Skeletal muscle satellite cell (primary cell): ENCODE results near the gene DPYD. TPM values are rescaled to one million over a fixed set of nuclear protein-coding genes. Genes with fewer than 3 reads are reported as not detected.
A peak's percentile ranks its signal among the peaks of the same experiment; 100 is the strongest.

Experiments
- H3K27me3 ChIP-seq: 2 replicates; pipeline ENCODE4 v1.7.0; 2013; ENCODE audit warnings: low read length; ENCODE audit not compliant: control insufficient read depth, insufficient read depth
- H3K36me3 ChIP-seq: 2 replicates; pipeline ENCODE4 v1.7.0; 2013; ENCODE audit warnings: mild to moderate bottlenecking, control low read depth, low read length; ENCODE audit not compliant: insufficient read depth
- H3K4me1 ChIP-seq: 2 replicates; pipeline ENCODE4 v1.7.0; 2013; ENCODE audit warnings: low read length; ENCODE audit not compliant: control insufficient read depth, insufficient read depth
- H3K4me2 ChIP-seq: 2 replicates; pipeline ENCODE4 v1.7.0; 2013; ENCODE audit warnings: mild to moderate bottlenecking, low read length
- H3K4me3 ChIP-seq: 2 replicates; pipeline ENCODE4 v1.7.0; 2013; ENCODE audit warnings: low read length
- H3K9ac ChIP-seq: 2 replicates; pipeline ENCODE4 v1.7.0; 2013; ENCODE audit warnings: mild to moderate bottlenecking, low read depth, low read length, moderate library complexity
- H3K9me3 ChIP-seq: replicated peaks from 2 replicates; pipeline ENCODE4 v1.7.0; 2013; ENCODE audit warnings: mild to moderate bottlenecking, control low read depth, low read length
- total RNA-seq: library from RNA; depleted of rRNA; stranded (reverse); fragments of >200 nt; gene quantifications from 2 replicates; pipeline ENCODE4 v1.2.3, GENCODE V29; 2012; rRNA removed

Gene DPYD
- 41.7 and 78.8 TPM in 2 replicates for total RNA-seq

DNA sequence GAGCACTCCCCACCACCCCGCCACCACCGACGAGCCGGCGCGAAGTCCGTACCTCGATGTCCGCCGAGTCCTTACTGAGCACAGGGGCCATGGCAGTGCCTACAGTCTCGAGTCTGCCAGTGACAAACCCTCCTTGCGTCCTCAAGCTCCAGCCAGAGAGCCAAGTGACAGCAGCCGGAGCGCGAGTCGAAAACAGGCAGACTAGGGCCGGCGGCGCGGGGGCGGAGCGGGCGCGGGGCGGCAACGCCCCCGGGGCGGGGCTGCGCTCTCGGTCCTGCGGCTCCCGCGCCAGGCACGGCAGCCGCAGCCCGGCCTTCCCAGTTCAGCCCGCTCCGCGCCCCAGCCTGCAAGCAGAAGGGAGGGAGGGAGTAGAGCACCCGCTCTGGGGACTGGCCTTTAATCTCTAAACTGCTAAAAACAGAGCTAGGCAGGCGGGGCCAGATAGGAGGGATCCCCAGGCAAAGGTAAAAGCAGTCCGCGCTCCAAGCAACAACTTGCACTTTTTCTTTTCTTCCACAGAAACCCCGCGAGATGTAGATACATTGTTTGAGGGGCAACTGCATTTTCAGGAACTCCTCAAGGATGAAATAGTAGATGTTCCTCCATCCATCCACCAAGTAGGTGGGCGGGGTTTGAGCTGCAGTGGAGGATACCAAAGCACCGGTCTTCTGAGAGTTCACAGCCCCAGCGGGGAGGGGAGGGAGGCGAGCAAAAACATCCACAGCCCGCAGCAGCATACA lies at the start of gene DPYD:
DPYD (minus strand) TSS at position 203 of the 740 bp plus-strand sequence; CDS start at position 91, 112 bp downstream.
- no peaks in the 10 kb centered on the region for H3K36me3 ChIP-seq
- peak within 1 kb of the TSS; percentile 98 for H3K4me3 ChIP-seq
- peak within 1 kb of the TSS; percentile 91 for H3K4me2 ChIP-seq
- H3K9ac ChIP-seq: peak within 1 kb of the TSS; percentile 91
- peaks cover 21% of the 10 kb centered on the region for H3K4me1 ChIP-seq
- H3K27me3 ChIP-seq: no peaks in the 10 kb centered on the region
- H3K9me3 ChIP-seq: no peaks in the 10 kb centered on the region

GRCh38 chr1:97960470-97960869 lies 39.6 kb upstream of the DPYD start:
- H3K27me3 ChIP-seq: no peaks in the 10 kb centered on the region
- H3K4me1 ChIP-seq: no peaks in the 10 kb centered on the region
- H3K9me3 ChIP-seq: no peaks in the 10 kb centered on the region
- H3K4me3 ChIP-seq: no peak overlapping the region
- H3K4me2 ChIP-seq: no peak overlapping the region
- H3K36me3 ChIP-seq: no peaks in the 10 kb centered on the region
- no peak overlapping the region for H3K9ac ChIP-seq

GRCh38 chr1:97947695-97948094 lies 26.9 kb upstream of the DPYD start:
- peaks cover 15% of the 10 kb centered on the region for H3K4me1 ChIP-seq
- no peak overlapping the region for H3K4me3 ChIP-seq
- no peak overlapping the region for H3K4me2 ChIP-seq
- H3K9me3 ChIP-seq: no peaks in the 10 kb centered on the region
- no peaks in the 10 kb centered on the region for H3K36me3 ChIP-seq
- H3K27me3 ChIP-seq: no peaks in the 10 kb centered on the region
- no peak overlapping the region for H3K9ac ChIP-seq

DNA sequence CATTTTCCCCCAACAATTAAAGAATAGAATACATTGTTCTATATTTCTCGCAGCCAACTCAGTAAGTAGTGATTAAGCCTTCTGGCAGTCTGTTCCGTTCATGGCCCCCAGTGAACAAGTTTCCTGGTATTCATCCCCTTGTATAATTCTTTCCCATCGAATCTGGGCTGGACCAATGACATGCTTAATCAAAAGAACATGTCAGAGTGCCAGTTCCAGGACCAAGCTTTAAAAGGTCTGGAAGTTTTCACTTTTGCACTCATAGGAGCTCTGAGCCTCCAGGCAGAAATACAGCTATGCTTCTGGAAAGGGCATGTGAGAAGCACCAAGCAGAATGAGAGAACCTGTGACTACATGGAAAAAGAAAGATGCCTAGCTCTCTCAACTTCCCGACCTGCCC lies 22.5 kb upstream of the DPYD start:
- Histone ChIP-seq H3K4me1 (peaks cover 21% of the 10 kb centered on the region), H3K4me3 (peak overlapping the region; percentile 31), H3K9ac (no peak overlapping the region), H3K4me2 (peak overlapping the region; percentile 66), H3K9me3 (no peaks in the 10 kb centered on the region), H3K36me3 (no peaks in the 10 kb centered on the region), H3K27me3 (no peaks in the 10 kb centered on the region)

GRCh38 chr1:97942161-97943123 lies 21.6 kb upstream of the DPYD start:
- peaks cover 28% of the 10 kb centered on the region for H3K4me1 ChIP-seq

DNA sequence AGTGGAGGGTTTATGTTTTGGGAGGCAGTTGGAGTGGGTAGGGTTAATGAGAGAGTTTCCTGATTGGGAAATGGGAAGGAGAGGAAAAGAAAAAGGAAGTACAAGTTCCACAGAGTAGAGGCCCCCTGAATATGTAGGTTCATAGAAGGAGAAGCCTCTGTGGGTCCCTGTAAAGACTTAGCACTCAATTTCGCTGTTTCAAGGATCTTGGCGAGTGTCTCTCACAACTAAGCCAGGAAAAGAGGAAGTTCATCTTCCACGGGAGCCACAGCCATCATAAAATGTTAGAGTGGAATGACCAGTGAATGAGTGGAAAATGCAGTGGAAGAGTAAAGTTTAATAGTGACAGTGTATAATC lies 17.4 kb upstream of the DPYD start:
- Histone ChIP-seq H3K9me3 (no peaks in the 10 kb centered on the region), H3K36me3 (no peaks in the 10 kb centered on the region), H3K4me3 (peak overlapping the region; percentile 10), H3K9ac (peak overlapping the region; percentile 34), H3K4me1 (peaks cover 22% of the 10 kb centered on the region), H3K27me3 (no peaks in the 10 kb centered on the region), H3K4me2 (peak overlapping the region; percentile 60)

More at GRCh38 chr1:97942161-97943123, 21.6 kb upstream of the DPYD start:
- Histone ChIP-seq H3K9me3 (no peaks in the 10 kb centered on the region), H3K9ac (no peak overlapping the region), H3K4me2 (no peak overlapping the region), H3K36me3 (no peaks in the 10 kb centered on the region), H3K4me3 (no peak overlapping the region), H3K27me3 (no peaks in the 10 kb centered on the region)

- H3K27me3 ChIP-seq: no peaks in the 10 kb centered on the region
- no peak overlapping the region for H3K9ac ChIP-seq
- no peak overlapping the region for H3K4me3 ChIP-seq
- H3K9me3 ChIP-seq: no peaks in the 10 kb centered on the region
- H3K36me3 ChIP-seq: no peaks in the 10 kb centered on the region
- H3K4me1 ChIP-seq: peaks cover 20% of the 10 kb centered on the region
- peak overlapping the region; percentile 39 for H3K4me2 ChIP-seq
These were observed 16.1 kb upstream of the DPYD start for GRCh38 chr1:97936976-97937375.

DNA sequence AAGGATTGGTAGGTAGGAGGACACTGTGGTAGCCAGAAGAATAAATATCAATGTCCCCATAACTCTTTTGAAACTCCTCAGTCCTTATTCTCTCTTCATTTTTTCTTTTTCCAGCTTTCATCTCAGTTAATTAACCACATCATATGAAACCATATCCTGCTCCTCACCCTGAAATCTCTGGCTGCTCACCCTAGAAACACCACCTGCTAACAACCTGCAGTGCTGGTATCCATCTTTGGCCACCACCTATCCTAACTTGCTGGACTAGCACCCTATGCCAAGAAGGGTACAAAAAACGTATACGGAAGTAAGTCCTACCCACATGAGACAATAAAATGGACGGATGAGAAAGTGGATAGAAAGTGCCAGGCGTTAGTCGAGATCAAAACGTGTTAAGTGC lies 13.7 kb upstream of the DPYD start:
- peaks cover 20% of the 10 kb centered on the region for H3K4me1 ChIP-seq
- no peaks in the 10 kb centered on the region for H3K9me3 ChIP-seq
- no peaks in the 10 kb centered on the region for H3K27me3 ChIP-seq
- no peak overlapping the region for H3K4me3 ChIP-seq
- no peaks in the 10 kb centered on the region for H3K36me3 ChIP-seq
- H3K9ac ChIP-seq: no peak overlapping the region
- no peak overlapping the region for H3K4me2 ChIP-seq

DNA sequence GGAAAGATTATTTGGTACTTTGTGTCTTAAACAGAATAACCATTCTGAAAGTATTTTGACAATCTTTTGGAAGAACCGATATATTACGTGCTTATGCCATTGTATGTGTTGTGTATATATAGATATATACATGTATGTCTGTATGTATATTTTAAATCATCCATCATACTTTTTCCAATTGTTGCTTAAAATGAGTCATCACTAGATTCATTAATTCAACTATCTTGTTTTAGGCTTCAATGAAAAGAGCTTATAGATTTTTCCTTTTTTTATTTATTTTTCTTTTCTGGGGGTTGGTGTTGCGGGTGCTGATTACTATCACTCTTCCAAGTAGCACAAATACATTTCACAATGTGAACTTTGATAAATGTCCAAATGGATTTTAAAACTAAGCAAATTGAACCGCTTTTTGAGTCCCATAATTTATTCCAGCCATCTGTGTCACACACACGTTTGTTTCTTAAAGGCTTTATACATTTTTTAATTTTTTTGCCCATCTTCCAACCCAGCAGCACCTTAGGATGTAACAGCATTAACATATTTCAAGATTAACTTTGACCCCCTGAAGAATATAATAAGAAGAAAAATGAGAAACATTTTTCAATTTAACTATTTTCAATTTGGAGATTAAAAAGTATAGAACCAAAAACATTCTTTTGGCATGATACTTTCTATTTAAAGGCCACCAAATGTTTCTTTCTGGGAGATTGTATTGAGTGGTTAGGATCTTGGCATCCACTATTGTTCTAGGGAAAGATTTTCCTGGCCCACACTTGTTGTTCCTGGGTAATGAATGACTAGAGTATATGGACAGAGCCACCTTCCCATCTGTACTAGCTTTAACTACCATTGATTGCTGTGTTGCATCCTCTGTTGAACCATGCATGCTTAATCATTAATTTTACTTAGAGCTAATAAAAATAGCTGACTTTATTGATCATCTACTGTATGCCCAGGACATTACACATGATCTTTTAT lies 9.3 kb upstream of the DPYD start:
- no peaks in the 10 kb centered on the region for H3K27me3 ChIP-seq
- no peak overlapping the region for H3K4me3 ChIP-seq
- H3K36me3 ChIP-seq: no peaks in the 10 kb centered on the region
- no peak overlapping the region for H3K4me2 ChIP-seq
- H3K9ac ChIP-seq: no peak overlapping the region
- H3K4me1 ChIP-seq: no peaks in the 10 kb centered on the region
- no peaks in the 10 kb centered on the region for H3K9me3 ChIP-seq

DNA sequence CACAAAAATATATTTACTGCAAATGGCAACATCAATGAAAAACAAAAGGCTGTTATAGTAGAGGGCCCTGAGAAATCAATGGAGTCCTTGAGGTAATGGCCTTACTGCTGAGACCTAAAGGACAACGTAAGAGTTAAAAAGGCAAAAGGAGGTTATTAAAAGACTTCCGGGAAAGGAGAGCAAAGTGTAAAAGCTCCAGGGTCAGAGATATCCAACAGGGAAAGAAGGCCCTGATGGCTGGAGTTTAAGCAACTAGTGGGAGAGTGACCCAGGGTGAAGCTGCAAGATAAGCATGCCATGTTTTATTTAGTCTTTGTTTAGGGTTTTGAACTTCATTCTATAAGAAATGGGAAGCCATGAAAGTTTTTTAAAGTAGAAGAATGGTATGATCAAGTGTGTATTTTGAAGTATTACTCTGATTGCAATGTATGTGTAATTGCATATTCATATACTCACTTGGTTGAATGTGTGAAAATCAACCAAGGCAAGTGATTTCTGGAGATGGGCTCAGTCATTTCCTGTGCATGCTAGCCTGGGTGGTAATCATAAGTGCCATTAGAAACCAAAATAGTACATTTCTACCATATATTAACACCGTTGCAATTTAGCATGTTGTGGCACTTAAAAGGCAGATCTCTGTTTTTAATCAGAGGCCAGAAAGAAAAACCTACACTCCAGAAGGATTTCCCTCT lies 5.3 kb upstream of the DPYD start:
- Histone ChIP-seq H3K27me3 (no peaks in the 10 kb centered on the region), H3K9me3 (no peaks in the 10 kb centered on the region), H3K36me3 (no peaks in the 10 kb centered on the region), H3K9ac (no peak overlapping the region), H3K4me3 (no peak overlapping the region), H3K4me2 (no peak overlapping the region), H3K4me1 (no peaks in the 10 kb centered on the region)
